A549 (cell line): ENCODE data around the gene VSTM4.

Source experiments
- BHLHE40 ChIP-seq: IDR thresholded peaks from 2 replicates; pipeline ENCODE4 v1.6.1; 2012; ENCODE audit warnings: low read depth, low read length, inconsistent platforms
- CBX2 ChIP-seq: fragments of 200-600 bp; sonication (generic); IDR thresholded peaks from 2 replicates; pipeline ENCODE4 v1.6.1; 2016; ENCODE audit warnings: low read depth, mild to moderate bottlenecking, borderline replicate concordance
- CHD2 ChIP-seq: fragments of 150-350 bp; IDR thresholded peaks from 2 replicates; pipeline ENCODE4 v1.6.1; 2014; ENCODE audit warnings: low read length; ENCODE audit not compliant: partially characterized antibody
- PHF8 ChIP-seq: fragments of 200-600 bp; sonication (generic); IDR thresholded peaks from 2 replicates; pipeline ENCODE4 v1.6.1; 2016; ENCODE audit warnings: low read depth, mild to moderate bottlenecking, antibody characterized with exemption, moderate library complexity, borderline replicate concordance
- POLR2A ChIP-seq: IDR thresholded peaks from 2 replicates; pipeline ENCODE4 v1.6.1; 2012; ENCODE audit warnings: mild to moderate bottlenecking, low read length
- RARB ChIP-seq: fragments of 250-450 bp; sonication (Bioruptor Pico); IDR thresholded peaks from 2 replicates; pipeline ENCODE4 v1.8.0; 2021; ENCODE audit warnings: mild to moderate bottlenecking, moderate library complexity
- SMC3 ChIP-seq: fragments of >200 bp; sonication (Bioruptor Twin); formaldehyde crosslinking; IDR thresholded peaks from 3 replicates; pipeline ENCODE4 v1.6.1; 2018; ENCODE audit warnings: inconsistent platforms
- USF2 ChIP-seq: fragments of 450-650 bp; IDR thresholded peaks from 2 replicates; pipeline ENCODE4 v1.6.1; 2014; ENCODE audit warnings: antibody characterized with exemption
- TF ChIP-seq, protein P1 (sequence below): fragments of >200 bp; sonication (Bioruptor Twin); formaldehyde crosslinking; IDR thresholded peaks from 3 replicates; pipeline ENCODE4 v1.5.1; 2016
- TF ChIP-seq, protein P2 (sequence below): fragments of >200 bp; sonication (Bioruptor Twin); formaldehyde crosslinking; IDR thresholded peaks from 3 replicates; pipeline ENCODE4 v1.6.1; 2016
- TF ChIP-seq, protein P3 (sequence below): IDR thresholded peaks from 2 replicates; pipeline ENCODE4 v1.6.1; 2012

- TF ChIP-seq, protein P1, sequence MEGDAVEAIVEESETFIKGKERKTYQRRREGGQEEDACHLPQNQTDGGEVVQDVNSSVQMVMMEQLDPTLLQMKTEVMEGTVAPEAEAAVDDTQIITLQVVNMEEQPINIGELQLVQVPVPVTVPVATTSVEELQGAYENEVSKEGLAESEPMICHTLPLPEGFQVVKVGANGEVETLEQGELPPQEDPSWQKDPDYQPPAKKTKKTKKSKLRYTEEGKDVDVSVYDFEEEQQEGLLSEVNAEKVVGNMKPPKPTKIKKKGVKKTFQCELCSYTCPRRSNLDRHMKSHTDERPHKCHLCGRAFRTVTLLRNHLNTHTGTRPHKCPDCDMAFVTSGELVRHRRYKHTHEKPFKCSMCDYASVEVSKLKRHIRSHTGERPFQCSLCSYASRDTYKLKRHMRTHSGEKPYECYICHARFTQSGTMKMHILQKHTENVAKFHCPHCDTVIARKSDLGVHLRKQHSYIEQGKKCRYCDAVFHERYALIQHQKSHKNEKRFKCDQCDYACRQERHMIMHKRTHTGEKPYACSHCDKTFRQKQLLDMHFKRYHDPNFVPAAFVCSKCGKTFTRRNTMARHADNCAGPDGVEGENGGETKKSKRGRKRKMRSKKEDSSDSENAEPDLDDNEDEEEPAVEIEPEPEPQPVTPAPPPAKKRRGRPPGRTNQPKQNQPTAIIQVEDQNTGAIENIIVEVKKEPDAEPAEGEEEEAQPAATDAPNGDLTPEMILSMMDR = no peak
- TF ChIP-seq SMC3 (no peak), PHF8 (no peak), CHD2 (no peak), RARB (CRISPR knock-in tag) (no peak), USF2 (no peak), POLR2A (no peak), BHLHE40 (no peak), CBX2 (no peak)
- TF ChIP-seq, protein P2, sequence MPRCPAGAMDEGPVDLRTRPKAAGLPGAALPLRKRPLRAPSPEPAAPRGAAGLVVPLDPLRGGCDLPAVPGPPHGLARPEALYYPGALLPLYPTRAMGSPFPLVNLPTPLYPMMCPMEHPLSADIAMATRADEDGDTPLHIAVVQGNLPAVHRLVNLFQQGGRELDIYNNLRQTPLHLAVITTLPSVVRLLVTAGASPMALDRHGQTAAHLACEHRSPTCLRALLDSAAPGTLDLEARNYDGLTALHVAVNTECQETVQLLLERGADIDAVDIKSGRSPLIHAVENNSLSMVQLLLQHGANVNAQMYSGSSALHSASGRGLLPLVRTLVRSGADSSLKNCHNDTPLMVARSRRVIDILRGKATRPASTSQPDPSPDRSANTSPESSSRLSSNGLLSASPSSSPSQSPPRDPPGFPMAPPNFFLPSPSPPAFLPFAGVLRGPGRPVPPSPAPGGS = no peak
- TF ChIP-seq, protein P3, sequence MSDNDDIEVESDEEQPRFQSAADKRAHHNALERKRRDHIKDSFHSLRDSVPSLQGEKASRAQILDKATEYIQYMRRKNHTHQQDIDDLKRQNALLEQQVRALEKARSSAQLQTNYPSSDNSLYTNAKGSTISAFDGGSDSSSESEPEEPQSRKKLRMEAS = no peak
Observed at GRCh38 chr10:49078433-49078832, 36.9 kb downstream of the VSTM4 start.
